Right lobe of liver (tissue), 4 donors: ENCODE data around the gene ACP7.

Source experiments
- POLR2A ChIP-seq: fragments of 450-650 bp; IDR thresholded peaks from one replicate; pipeline ENCODE4 v1.6.1; 2017; ENCODE audit warnings: antibody characterized with exemption, mild to moderate bottlenecking
- TF ChIP-seq, protein P1 (sequence below), 4 donors: fragments of 200-600 bp in 3 of 4; fragments of 450-650 bp in 1 of 4; IDR thresholded peaks; one replicate each; pipeline versions ENCODE4 v1.5.1 to v1.8.0; 2016 to 2022; ENCODE audit warnings: antibody characterized with exemption in 4 of 4, mild to moderate bottlenecking in 2 of 4
- donor health status: DM: no; HTN: no; CAD: no.
- donor health status: DM: no; HTN: no; CAD: no.
- donor health status: DM: no; HTN: yes; CAD: no.

GRCh38 chr19:39148939-39149529 lies 64.9 kb downstream of the ACP7 start:
- TF ChIP-seq, protein P1, sequence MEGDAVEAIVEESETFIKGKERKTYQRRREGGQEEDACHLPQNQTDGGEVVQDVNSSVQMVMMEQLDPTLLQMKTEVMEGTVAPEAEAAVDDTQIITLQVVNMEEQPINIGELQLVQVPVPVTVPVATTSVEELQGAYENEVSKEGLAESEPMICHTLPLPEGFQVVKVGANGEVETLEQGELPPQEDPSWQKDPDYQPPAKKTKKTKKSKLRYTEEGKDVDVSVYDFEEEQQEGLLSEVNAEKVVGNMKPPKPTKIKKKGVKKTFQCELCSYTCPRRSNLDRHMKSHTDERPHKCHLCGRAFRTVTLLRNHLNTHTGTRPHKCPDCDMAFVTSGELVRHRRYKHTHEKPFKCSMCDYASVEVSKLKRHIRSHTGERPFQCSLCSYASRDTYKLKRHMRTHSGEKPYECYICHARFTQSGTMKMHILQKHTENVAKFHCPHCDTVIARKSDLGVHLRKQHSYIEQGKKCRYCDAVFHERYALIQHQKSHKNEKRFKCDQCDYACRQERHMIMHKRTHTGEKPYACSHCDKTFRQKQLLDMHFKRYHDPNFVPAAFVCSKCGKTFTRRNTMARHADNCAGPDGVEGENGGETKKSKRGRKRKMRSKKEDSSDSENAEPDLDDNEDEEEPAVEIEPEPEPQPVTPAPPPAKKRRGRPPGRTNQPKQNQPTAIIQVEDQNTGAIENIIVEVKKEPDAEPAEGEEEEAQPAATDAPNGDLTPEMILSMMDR (IDR thresholded peaks at IDR 0.05) = no peak
- TF ChIP-seq POLR2A = no peak
